Keratinocyte (primary cell): Measurements from ENCODE around the gene SH3PXD2A.

Experiments used
- CTCF ChIP-seq, 3 experiments: IDR thresholded peaks in 1 of 3; conservative IDR thresholded peaks in 1 of 3; optimal IDR thresholded peaks in 1 of 3; 2 replicates in 2 of 3; 3 replicates in 1 of 3; pipeline versions ENCODE3 to v1.5.1; 2011; ENCODE audit warnings: low read length in 3 of 3, mild to moderate bottlenecking in 3 of 3, moderate library complexity in 2 of 3, control low read depth in 1 of 3, inconsistent platforms in 1 of 3; ENCODE audit not compliant: insufficient read depth in 2 of 3; ENCODE audit errors: extremely low read depth in 1 of 3
- EZH2 ChIP-seq: IDR thresholded peaks from one replicate; pipeline ENCODE4 v1.6.1; 2012; ENCODE audit warnings: inconsistent platforms, mild to moderate bottlenecking, low read length, moderate library complexity

GRCh38 chr10:103838862-103839518 is 16.4 kb downstream of the SH3PXD2A start:
- TF ChIP-seq CTCF (optimal IDR thresholded peaks at IDR 0.05 in 1 of 3, IDR thresholded peaks at IDR 0.05 in 1 of 3, conservative IDR thresholded peaks at IDR 0.05 in 1 of 3; ENCODE audit: extremely low read depth in 1 of 3, insufficient read depth in 2 of 3, low read length in 3 of 3) (no peak), EZH2 (no peak)
